Endodermal cell (in vitro differentiated cells): ENCODE data around the gene ZFYVE9. TPM values are rescaled to one million over a fixed set of nuclear protein-coding genes. Genes with fewer than 3 reads are reported as not detected.
A peak's percentile ranks its signal among the peaks of the same experiment; 100 is the strongest.

Experiments
- DNase-seq: peaks from one replicate; pipeline ENCODE4 v3.0.0-alpha.2; 2017
- H3K27ac ChIP-seq: 2 replicates; pipeline ENCODE4 v1.5.1; 2013; ENCODE audit warnings: mild to moderate bottlenecking, low read depth, low read length, moderate library complexity
- H3K27me3 ChIP-seq: 2 replicates; pipeline ENCODE4 v1.6.1; 2013; ENCODE audit warnings: mild to moderate bottlenecking, low read length, moderate library complexity; ENCODE audit not compliant: insufficient read depth, control insufficient read depth, poor library complexity, severe bottlenecking
- H3K36me3 ChIP-seq: 2 replicates; pipeline ENCODE4 v1.7.0; 2013; ENCODE audit warnings: mild to moderate bottlenecking, low read length, moderate library complexity; ENCODE audit not compliant: control insufficient read depth, insufficient read depth
- H3K4me1 ChIP-seq: one replicate; pipeline ENCODE4 v1.7.0; 2013; ENCODE audit warnings: low read length; ENCODE audit not compliant: control insufficient read depth, insufficient read depth
- H3K4me3 ChIP-seq: 2 replicates; pipeline ENCODE4 v1.5.1; 2013; ENCODE audit warnings: mild to moderate bottlenecking, low read length, moderate library complexity
- H3K9ac ChIP-seq: 2 replicates; pipeline ENCODE4 v1.6.1; 2013; ENCODE audit warnings: mild to moderate bottlenecking, low read length, moderate library complexity; ENCODE audit not compliant: poor library complexity, severe bottlenecking; ENCODE audit errors: extremely low read depth
- H3K9me3 ChIP-seq: 2 replicates; pipeline ENCODE4 v1.6.1; 2013; ENCODE audit warnings: mild to moderate bottlenecking, low read length, moderate library complexity; ENCODE audit not compliant: control insufficient read depth
- H3K27ac Mint-ChIP-seq: 2 replicates; pipeline ENCODE4 v1.8.0; 2020; ENCODE audit warnings: mixed read lengths
- H3K27me3 Mint-ChIP-seq: 2 replicates; pipeline ENCODE4 v1.8.0; 2021; ENCODE audit warnings: mild to moderate bottlenecking, mixed read lengths; ENCODE audit not compliant: insufficient read depth
- H3K36me3 Mint-ChIP-seq: 2 replicates; pipeline ENCODE4 v1.8.0; 2020; ENCODE audit warnings: low read depth, mixed read lengths
- H3K4me1 Mint-ChIP-seq: 2 replicates; pipeline ENCODE4 v1.8.0; 2020; ENCODE audit warnings: mixed read lengths
- H3K4me3 Mint-ChIP-seq: 2 replicates; pipeline ENCODE4 v1.8.0; 2020; ENCODE audit warnings: mild to moderate bottlenecking, moderate library complexity, mixed read lengths
- H3K9me3 Mint-ChIP-seq: 2 replicates; pipeline ENCODE4 v1.8.0; 2020; ENCODE audit warnings: mild to moderate bottlenecking, mixed read lengths
- WGBS, 2 experiments: methylation state at CpG; one replicate each; pipeline versions ENCODE4 v1.1.5 to v1.1.7; 2013; ENCODE audit warnings: missing lambda C conversion rate in 2 of 2, mixed read lengths in 1 of 2; ENCODE audit not compliant: insufficient coverage in 1 of 2, insufficient read length in 1 of 2; 5-methylcytosine and 5-hydroxymethylcytosine counted together
- total RNA-seq, 2 donors: library from RNA; stranded (reverse); fragmentation: NEBNext Ultra II Directional in 1 of 2; extraction: Animal tissue kit (Norgen Biotek cat#: 25700) in 1 of 2; gene quantifications; 2 replicates in 1 of 2; 3 replicates in 1 of 2; pipeline ENCODE4 v1.2.1, GENCODE V29; 2021
- TF ChIP-seq, protein P1 (sequence below): fragments of 200-600 bp; sonication (generic); conservative IDR thresholded peaks from 2 replicates; pipeline ENCODE4 v1.5.0; 2021; ENCODE audit warnings: antibody characterized with exemption, mild to moderate bottlenecking

ZFYVE9 gene
- total RNA-seq, 2 donors from 2014 or later: 34.3 to 40.5 TPM

GRCh38 chr1:52240592-52241210, 98.8 kb downstream of the ZFYVE9 start:
- no peak overlapping the region for H3K27ac ChIP-seq
- peaks cover 16% of the 10 kb centered on the region for H3K4me1 ChIP-seq
- TF ChIP-seq, protein P1, sequence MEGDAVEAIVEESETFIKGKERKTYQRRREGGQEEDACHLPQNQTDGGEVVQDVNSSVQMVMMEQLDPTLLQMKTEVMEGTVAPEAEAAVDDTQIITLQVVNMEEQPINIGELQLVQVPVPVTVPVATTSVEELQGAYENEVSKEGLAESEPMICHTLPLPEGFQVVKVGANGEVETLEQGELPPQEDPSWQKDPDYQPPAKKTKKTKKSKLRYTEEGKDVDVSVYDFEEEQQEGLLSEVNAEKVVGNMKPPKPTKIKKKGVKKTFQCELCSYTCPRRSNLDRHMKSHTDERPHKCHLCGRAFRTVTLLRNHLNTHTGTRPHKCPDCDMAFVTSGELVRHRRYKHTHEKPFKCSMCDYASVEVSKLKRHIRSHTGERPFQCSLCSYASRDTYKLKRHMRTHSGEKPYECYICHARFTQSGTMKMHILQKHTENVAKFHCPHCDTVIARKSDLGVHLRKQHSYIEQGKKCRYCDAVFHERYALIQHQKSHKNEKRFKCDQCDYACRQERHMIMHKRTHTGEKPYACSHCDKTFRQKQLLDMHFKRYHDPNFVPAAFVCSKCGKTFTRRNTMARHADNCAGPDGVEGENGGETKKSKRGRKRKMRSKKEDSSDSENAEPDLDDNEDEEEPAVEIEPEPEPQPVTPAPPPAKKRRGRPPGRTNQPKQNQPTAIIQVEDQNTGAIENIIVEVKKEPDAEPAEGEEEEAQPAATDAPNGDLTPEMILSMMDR: no peak
- Mint-ChIP-seq H3K9me3 (no peaks in the 10 kb centered on the region), H3K4me3 (no peak overlapping the region), H3K36me3 (no peaks in the 10 kb centered on the region), H3K27ac (peak overlapping the region; percentile 33), H3K27me3 (no peaks in the 10 kb centered on the region), H3K4me1 (peaks cover 25% of the 10 kb centered on the region)
- H3K4me3 ChIP-seq: no peak overlapping the region
- WGBS, 2 experiments: 65 to 66% methylated on average over 3 to 4 of the region's 4 CpGs
- no peaks in the 10 kb centered on the region for H3K36me3 ChIP-seq
- H3K27me3 ChIP-seq: no peaks in the 10 kb centered on the region
- no peak for DNase-seq
- H3K9me3 ChIP-seq: no peaks in the 10 kb centered on the region
- H3K9ac ChIP-seq: no peak overlapping the region

GRCh38 chr1:52243221-52243987, 101.5 kb downstream of the ZFYVE9 start:
- H3K4me1 ChIP-seq: peaks cover 15% of the 10 kb centered on the region
- TF ChIP-seq, protein P1: no peak
- H3K9me3 ChIP-seq: no peaks in the 10 kb centered on the region
- no peak overlapping the region for H3K9ac ChIP-seq
- peaks cover 2% of the 10 kb centered on the region for H3K36me3 Mint-ChIP-seq
- H3K36me3 ChIP-seq: no peaks in the 10 kb centered on the region
- H3K27me3 ChIP-seq: no peaks in the 10 kb centered on the region
- H3K4me3 ChIP-seq: no peak overlapping the region
- no peaks in the 10 kb centered on the region for H3K27me3 Mint-ChIP-seq
- H3K4me3 Mint-ChIP-seq: no peak overlapping the region
- WGBS, 2 experiments: 92 to 100% methylated on average over 2 to 3 of the region's 3 CpGs
- no peak overlapping the region for H3K27ac Mint-ChIP-seq
- DNase-seq: no peak
- peaks cover 25% of the 10 kb centered on the region for H3K4me1 Mint-ChIP-seq
- H3K27ac ChIP-seq: no peak overlapping the region
- H3K9me3 Mint-ChIP-seq: no peaks in the 10 kb centered on the region

DNA sequence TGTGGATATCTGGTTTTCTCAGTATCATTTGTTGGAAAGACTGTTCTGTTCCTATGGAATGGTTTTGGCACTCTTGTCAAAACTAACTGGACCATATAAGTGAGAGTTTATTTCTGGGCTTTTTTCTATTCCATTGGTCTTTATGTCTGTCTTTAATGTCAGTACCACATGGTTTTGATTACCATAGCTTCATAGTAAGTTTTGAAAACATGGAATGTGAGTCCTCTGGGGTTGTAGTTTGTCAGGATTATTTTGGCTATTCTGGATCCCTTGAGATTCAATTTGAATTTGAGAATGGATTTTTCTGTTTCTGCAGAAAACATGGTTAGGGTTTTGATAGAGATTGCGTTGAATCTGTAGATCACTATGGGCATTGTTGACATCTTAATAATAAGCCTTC, 107.9 kb downstream of the ZFYVE9 start:
- H3K9ac ChIP-seq: no peak overlapping the region
- no peaks in the 10 kb centered on the region for H3K4me1 ChIP-seq
- H3K27ac Mint-ChIP-seq: no peak overlapping the region
- WGBS, 2 experiments: 100% methylated on average over 1 of the region's 1 CpG; no CpG with 5 or more reads in 1 of the 2 experiments
- H3K4me1 Mint-ChIP-seq: peaks cover 13% of the 10 kb centered on the region
- no peaks in the 10 kb centered on the region for H3K9me3 Mint-ChIP-seq
- H3K9me3 ChIP-seq: no peaks in the 10 kb centered on the region
- no peak overlapping the region for H3K4me3 ChIP-seq
- no peaks in the 10 kb centered on the region for H3K36me3 ChIP-seq
- H3K27ac ChIP-seq: no peak overlapping the region
- no peaks in the 10 kb centered on the region for H3K27me3 ChIP-seq
- no peak overlapping the region for H3K4me3 Mint-ChIP-seq
- no peak for DNase-seq
- H3K36me3 Mint-ChIP-seq: peaks cover 8% of the 10 kb centered on the region
- no peaks in the 10 kb centered on the region for H3K27me3 Mint-ChIP-seq
- TF ChIP-seq, protein P1: no peak
